HepG2 (cell line): ENCODE data around the gene TSPAN9. TPM values are rescaled to one million over a fixed set of nuclear protein-coding genes. Genes with fewer than 3 reads are reported as not detected.
A peak's percentile ranks its signal among the peaks of the same experiment; 100 is the strongest.

Experiments
- ATAC-seq: fragments of 200-7000 bp; cut with Tn5 transposase; 3 replicates; pipeline ENCODE4 v1.9.1; 2020; ENCODE audit warnings: mild to moderate bottlenecking, moderate library complexity
- BruUV-seq: library from RNA; stranded (reverse); fragments of 400-500 nt; replicated peaks from 2 replicates; lab custom pipeline; 2021; lab: Mats Ljungman, UMichigan
- CTCF ChIA-PET: fragments of 300-600 bp; formaldehyde crosslinking; extraction: SDS; loops from one replicate; lab custom pipeline; 2021; ENCODE audit warnings: low total read pairs, inconsistent platforms, low intra/inter-chr PET ratio; lab: Yijun Ruan, JAX
- POLR2A ChIA-PET: fragments of 350-600 bp; sonication (Branson Sonifier 250); formaldehyde crosslinking; loops from one replicate; lab custom pipeline; 2020; ENCODE audit warnings: antibody characterized with exemption, inconsistent platforms; lab: Yijun Ruan, JAX
- DNase-seq: peaks from one replicate; pipeline ENCODE4 v3.0.0-alpha.2; 2015; ENCODE audit warnings: low spot score
- FAIRE-seq: peaks from 3 replicates; lab custom pipeline; 2011; peaks lifted over from hg19 to GRCh38; lab: Jason Lieb, UNC
- H2AFZ ChIP-seq: one replicate; pipeline ENCODE4 v1.6.1; 2011; ENCODE audit warnings: low read length, inconsistent platforms
- H3K27ac ChIP-seq: fragments of 300-600 bp; 3 replicates; pipeline ENCODE4 v1.8.0; 2011; ENCODE audit warnings: mixed run types, mild to moderate bottlenecking, mixed read lengths, low read length, inconsistent platforms; ENCODE audit not compliant: insufficient read depth; ENCODE audit errors: extremely low read length
- H3K27me3 ChIP-seq, 2 experiments: fragments of 200-600 bp in 1 of 2; 2 replicates in 1 of 2; 3 replicates in 1 of 2; pipeline versions ENCODE4 v1.6.0 to v1.8.0; 2011; ENCODE audit warnings: low read length in 2 of 2, mild to moderate bottlenecking in 2 of 2, moderate library complexity in 2 of 2, inconsistent platforms in 1 of 2; ENCODE audit not compliant: insufficient read depth in 2 of 2, control insufficient read depth in 1 of 2
- H3K36me3 ChIP-seq, 2 experiments: fragments of 200-600 bp in 1 of 2; replicated peaks in 1 of 2; 2 replicates in 1 of 2; 3 replicates in 1 of 2; pipeline versions ENCODE4 v1.5.1 to v1.8.0; 2011; ENCODE audit warnings: low read length in 2 of 2, inconsistent platforms in 1 of 2; ENCODE audit not compliant: insufficient read depth in 2 of 2, control insufficient read depth in 1 of 2
- H3K4me1 ChIP-seq: 2 replicates; pipeline ENCODE4 v1.5.1; 2012; ENCODE audit warnings: low read length, inconsistent platforms; ENCODE audit not compliant: insufficient read depth
- H3K4me2 ChIP-seq: 2 replicates; pipeline ENCODE4 v1.6.0; 2011; ENCODE audit warnings: low read depth, low read length, inconsistent platforms
- H3K4me3 ChIP-seq, 3 experiments: fragments of 200-600 bp in 1 of 3; sonication (generic), shearing (Covaris generic) in 1 of 3; replicated peaks in 1 of 3; 2 replicates each; pipeline ENCODE4 v1.5.1; 2011 to 2016; ENCODE audit warnings: low read length in 3 of 3, inconsistent platforms in 2 of 3, low read depth in 2 of 3, mild to moderate bottlenecking in 2 of 3, control low read depth in 1 of 3, mixed read lengths in 1 of 3; ENCODE audit not compliant: insufficient read depth in 1 of 3
- H3K79me2 ChIP-seq: one replicate; pipeline ENCODE4 v1.6.1; 2011; ENCODE audit warnings: low read length, inconsistent platforms; ENCODE audit not compliant: insufficient read depth
- H3K9ac ChIP-seq: 2 replicates; pipeline ENCODE4 v1.6.0; 2011; ENCODE audit warnings: mild to moderate bottlenecking, low read depth, low read length, inconsistent platforms; ENCODE audit not compliant: insufficient read depth
- H3K9me3 ChIP-seq: 2 replicates; pipeline ENCODE4 v1.5.1; 2012; ENCODE audit warnings: mild to moderate bottlenecking, low read length
- H4K20me1 ChIP-seq: 2 replicates; pipeline ENCODE4 v1.6.0; 2011; ENCODE audit warnings: inconsistent platforms, mild to moderate bottlenecking, low read length, moderate library complexity; ENCODE audit not compliant: insufficient read depth
- BCL6 ChIP-seq: IDR thresholded peaks from 2 replicates; pipeline ENCODE4 v1.6.1; 2016; ENCODE audit warnings: missing genetic modification reagents, missing compliant biosample characterization
- CC2D1A ChIP-seq: sonication (generic); formaldehyde crosslinking; IDR thresholded peaks from 2 replicates; pipeline ENCODE4 v1.8.1; 2023; ENCODE audit warnings: mild to moderate bottlenecking, missing genetic modification reagents
- DNMT3B ChIP-seq: conservative IDR thresholded peaks from 2 replicates; pipeline ENCODE4 v1.6.1; 2016; ENCODE audit warnings: missing biosample characterization, control low read depth
- FOXA1 ChIP-seq, 2 experiments: fragments of 450-650 bp in 1 of 2; sonication (generic) in 1 of 2; formaldehyde crosslinking in 1 of 2; IDR thresholded peaks; 2 replicates each; pipeline versions ENCODE4 v1.4.0 to v1.6.1; 2016 to 2020; ENCODE audit warnings: missing genetic modification reagents in 1 of 2
- IKZF1 ChIP-seq: fragments of 450-650 bp; IDR thresholded peaks from 2 replicates; pipeline ENCODE4 v1.7.1; 2016
- KDM5A ChIP-seq: fragments of 200-600 bp; sonication (generic); IDR thresholded peaks from 2 replicates; pipeline ENCODE4 v1.7.0; 2018; ENCODE audit warnings: antibody characterized with exemption, mild to moderate bottlenecking, low read length, borderline replicate concordance
- MTF2 ChIP-seq: sonication (generic); formaldehyde crosslinking; IDR thresholded peaks from 2 replicates; pipeline ENCODE4 v1.5.0; 2020; ENCODE audit warnings: missing genetic modification reagents, borderline replicate concordance
- NFYC ChIP-seq: IDR thresholded peaks from 2 replicates; pipeline ENCODE4 v1.6.1; 2016; ENCODE audit warnings: missing genetic modification reagents, missing compliant biosample characterization
- POLR2A ChIP-seq, 2 experiments: IDR thresholded peaks; 2 replicates each; pipeline ENCODE4 v1.6.1; 2011; ENCODE audit warnings: low read depth in 2 of 2, low read length in 2 of 2, mild to moderate bottlenecking in 1 of 2, moderate library complexity in 1 of 2; ENCODE audit not compliant: insufficient read depth in 1 of 2
- RARG ChIP-seq: sonication (generic); formaldehyde crosslinking; IDR thresholded peaks from 2 replicates; pipeline ENCODE4 v1.4.0; 2020; ENCODE audit warnings: low read depth, mild to moderate bottlenecking, missing genetic modification reagents
- SOX6 ChIP-seq, 2 experiments: fragments of 450-650 bp in 1 of 2; sonication (generic) in 1 of 2; formaldehyde crosslinking in 1 of 2; IDR thresholded peaks; 2 replicates each; pipeline versions ENCODE4 v1.4.0 to v1.6.1; 2017 to 2020; ENCODE audit warnings: antibody characterized with exemption in 1 of 2, mild to moderate bottlenecking in 1 of 2, missing genetic modification reagents in 1 of 2
- TBL1XR1 ChIP-seq: fragments of 150-350 bp; IDR thresholded peaks from 2 replicates; pipeline ENCODE4 v1.6.1; 2014; ENCODE audit warnings: borderline replicate concordance, low read length; ENCODE audit not compliant: partially characterized antibody
- TOE1 ChIP-seq: sonication (generic); formaldehyde crosslinking; IDR thresholded peaks from 2 replicates; pipeline ENCODE4 v1.4.0; 2020; ENCODE audit warnings: mild to moderate bottlenecking, missing genetic modification reagents
- ZC3H13 ChIP-seq: sonication (generic); formaldehyde crosslinking; IDR thresholded peaks from 2 replicates; pipeline ENCODE4 v1.8.1; 2023; ENCODE audit warnings: mild to moderate bottlenecking, missing genetic modification reagents, moderate library complexity
- ZNF121 ChIP-seq: sonication (generic); formaldehyde crosslinking; IDR thresholded peaks from 2 replicates; pipeline ENCODE4 v1.5.0; 2020; ENCODE audit warnings: mild to moderate bottlenecking, missing genetic modification reagents
- ZNF260 ChIP-seq: sonication (generic); formaldehyde crosslinking; IDR thresholded peaks from 2 replicates; pipeline ENCODE4 v1.4.0; 2020; ENCODE audit warnings: missing genetic modification reagents, low read depth, mild to moderate bottlenecking, borderline replicate concordance
- ZNF264 ChIP-seq: sonication (generic); formaldehyde crosslinking; IDR thresholded peaks from 2 replicates; pipeline ENCODE4 v1.4.0; 2020; ENCODE audit warnings: missing genetic modification reagents
- ZNF639 ChIP-seq: conservative IDR thresholded peaks from 2 replicates; pipeline ENCODE4 v1.6.1; 2018; ENCODE audit warnings: missing genetic modification reagents
- ZSCAN30 ChIP-seq: sonication (generic); formaldehyde crosslinking; IDR thresholded peaks from 2 replicates; pipeline ENCODE4 v1.5.0; 2020; ENCODE audit warnings: mild to moderate bottlenecking, missing genetic modification reagents
- WGBS: methylation state at CpG from one replicate; pipeline ENCODE4 v1.1.6; 2017; ENCODE audit warnings: low lambda C conversion rate; 5-methylcytosine and 5-hydroxymethylcytosine counted together
- in situ Hi-C: cut with HindIII; loops from 2 replicates; pipeline ENCODE4 v1.10.0; 2017; ENCODE audit warnings: low pct_unique_long_range_greater_than_20kb; ENCODE audit not compliant: extremely low pct_ligation_motif_present
- intact Hi-C: fragments of 100-400 bp; cut with micrococcal nuclease; formaldehyde crosslinking; loops from one replicate; pipeline ENCODE4 v1.10.0; 2022; ENCODE audit not compliant: unreplicated experiment
- polyA plus RNA-seq, 8 experiments: library from polyadenylated mRNA; depleted of rRNA in 3 of 8; stranded (reverse) in 7 of 8; unstranded in 1 of 8; fragments of >200 nt; fragmentation: Illumina TruSeq in 4 of 8; extraction: Trizol in 4 of 8; gene quantifications; 2 replicates each; pipeline versions ENCODE4 v1.2.1 to v1.2.3, GENCODE V29; 2011 to 2016; ENCODE audit warnings: low read depth in 4 of 8, missing spikeins in 1 of 8, mixed read lengths in 1 of 8; ENCODE audit not compliant: insufficient read depth in 1 of 8
- total RNA-seq, 5 experiments: library from RNA; depleted of rRNA; stranded (reverse); fragments of >200 nt; fragmentation: Illumina TruSeq; extraction: Trizol; gene quantifications; 2 replicates each; pipeline ENCODE4 v1.2.3, GENCODE V29; 2016; ENCODE audit warnings: low read depth in 1 of 5
- TF ChIP-seq, protein P1 (sequence below): IDR thresholded peaks from 2 replicates; pipeline ENCODE4 v1.6.1; 2018; ENCODE audit warnings: missing genetic modification reagents, mild to moderate bottlenecking, missing compliant biosample characterization
- TF ChIP-seq, protein P2 (sequence below): sonication (generic); formaldehyde crosslinking; IDR thresholded peaks from 2 replicates; pipeline ENCODE4 v1.5.1; 2020; ENCODE audit warnings: missing genetic modification reagents, mild to moderate bottlenecking, borderline replicate concordance

TSPAN9 gene
- total and polyA plus RNA-seq, 2 of the 13 experiments (the other 11 are each of a cell fraction or from before 2014, with no cell fraction given), result 18.1 to 42.3 TPM

GRCh38 chr12:3085341-3086139 lies 8.4 kb downstream of the TSPAN9 start:
- H3K4me1 ChIP-seq, result peaks cover 91% of the 10 kb centered on the region
- no peak overlapping the region for H2AFZ ChIP-seq
- 8% methylated on average over 13 of the region's 19 CpGs for WGBS
- DNase-seq, result peak; percentile 79
- H3K9ac ChIP-seq, result peak overlapping the region; percentile 40; the same call in 1 of the 2 replicates
- no peaks in the 10 kb centered on the region for H3K27me3 ChIP-seq
- peak overlapping the region; percentile 75 for H3K27ac ChIP-seq
- in situ Hi-C loops (no loop called here), intact Hi-C loops (no loop called here)
- peak; percentile 97 for FAIRE-seq
- H4K20me1 ChIP-seq, result no peaks in the 10 kb centered on the region
- POLR2A ChIA-PET, result interaction anchor here (1.3 to 3.3 kb wide), 2 partner anchors 9 to 12 kb away, joined by 3 to 16 read pairs; no protein-coding TSS in a partner anchor
- no peaks in the 10 kb centered on the region for H3K9me3 ChIP-seq
- ATAC-seq, result peak; percentile 91
- peak overlapping the region; percentile 80 for H3K4me2 ChIP-seq
- CTCF ChIA-PET, result no interaction called here
- peaks cover 52% of the 10 kb centered on the region for H3K79me2 ChIP-seq
- TSS peak; percentile 51 for BruUV-seq
- no peaks in the 10 kb centered on the region for H3K36me3 ChIP-seq
- H3K4me3 ChIP-seq, result peak overlapping the region in 2 of 3 experiments; percentile 41 to 53; a peak in 5 of 6 replicates
- TF ChIP-seq ZSCAN30 (CRISPR knock-in tag) (no peak), BCL6 (CRISPR knock-in tag) (peak; percentile 23; the same call in 1 of the 2 replicates), NFYC (CRISPR knock-in tag) (peak; percentile 25; the same call in 1 of the 2 replicates), FOXA1 (IDR thresholded peaks at IDR 0.05) (no peak), FOXA1 (CRISPR knock-in tag; IDR thresholded peaks at IDR 0.05) (peak; percentile 61), POLR2A (IDR thresholded peaks at IDR 0.05; ENCODE audit: insufficient read depth in 1 of 2, low read depth in 2 of 2, low read length in 2 of 2) (peak; percentile 28 to 78; a peak in 3 of 4 replicates), ZC3H13 (CRISPR knock-in tag) (no peak), SOX6 (IDR thresholded peaks at IDR 0.05) (no peak), SOX6 (CRISPR knock-in tag; IDR thresholded peaks at IDR 0.05) (peak; percentile 30; the same call in 1 of the 2 replicates), IKZF1 (no peak), RARG (no peak), ZNF639 (0 out of 2 replicates have a peak, but pooled peaks have one; percentile 19), ZNF260 (no peak), TBL1XR1 (no peak), TOE1 (no peak), ZNF121 (no peak), MTF2 (CRISPR knock-in tag) (no peak), KDM5A (no peak), CC2D1A (CRISPR knock-in tag) (no peak), DNMT3B (no peak), ZNF264 (CRISPR knock-in tag) (no peak)
- TF ChIP-seq, protein P1, sequence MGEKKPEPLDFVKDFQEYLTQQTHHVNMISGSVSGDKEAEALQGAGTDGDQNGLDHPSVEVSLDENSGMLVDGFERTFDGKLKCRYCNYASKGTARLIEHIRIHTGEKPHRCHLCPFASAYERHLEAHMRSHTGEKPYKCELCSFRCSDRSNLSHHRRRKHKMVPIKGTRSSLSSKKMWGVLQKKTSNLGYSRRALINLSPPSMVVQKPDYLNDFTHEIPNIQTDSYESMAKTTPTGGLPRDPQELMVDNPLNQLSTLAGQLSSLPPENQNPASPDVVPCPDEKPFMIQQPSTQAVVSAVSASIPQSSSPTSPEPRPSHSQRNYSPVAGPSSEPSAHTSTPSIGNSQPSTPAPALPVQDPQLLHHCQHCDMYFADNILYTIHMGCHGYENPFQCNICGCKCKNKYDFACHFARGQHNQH (CRISPR knock-in tag), result peak; percentile 51; the same call in 1 of the 2 replicates
- TF ChIP-seq, protein P2, sequence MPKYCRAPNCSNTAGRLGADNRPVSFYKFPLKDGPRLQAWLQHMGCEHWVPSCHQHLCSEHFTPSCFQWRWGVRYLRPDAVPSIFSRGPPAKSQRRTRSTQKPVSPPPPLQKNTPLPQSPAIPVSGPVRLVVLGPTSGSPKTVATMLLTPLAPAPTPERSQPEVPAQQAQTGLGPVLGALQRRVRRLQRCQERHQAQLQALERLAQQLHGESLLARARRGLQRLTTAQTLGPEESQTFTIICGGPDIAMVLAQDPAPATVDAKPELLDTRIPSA (CRISPR knock-in tag), result no peak
